ES-I3 (cell line): ENCODE measurements around the gene ARHGEF28.

ENCODE experiments used
- H3K36me3 ChIP-seq: 2 replicates; pipeline ENCODE4 v1.6.1; 2013; ENCODE audit warnings: mild to moderate bottlenecking, low read length, control low read depth, moderate library complexity; ENCODE audit not compliant: insufficient read depth
- H3K4me1 ChIP-seq: 2 replicates; pipeline ENCODE4 v1.6.1; 2013; ENCODE audit warnings: mild to moderate bottlenecking, control low read depth, low read length; ENCODE audit not compliant: insufficient read depth
- H3K9ac ChIP-seq: 2 replicates; pipeline ENCODE4 v1.6.1; 2013; ENCODE audit warnings: low read depth, mild to moderate bottlenecking, low read length, moderate library complexity
- H3K9me3 ChIP-seq: 2 replicates; pipeline ENCODE4 v1.6.1; 2013; ENCODE audit warnings: mild to moderate bottlenecking, low read length, moderate library complexity; ENCODE audit not compliant: control insufficient read depth, insufficient read depth

Gene ARHGEF28

GRCh38 chr5:73739650-73740049 lies 113.7 kb downstream of the ARHGEF28 start:
- Histone ChIP-seq H3K36me3 (no peaks in the 10 kb centered on the region), H3K9me3 (no peaks in the 10 kb centered on the region), H3K9ac (no peak overlapping the region), H3K4me1 (no peaks in the 10 kb centered on the region)

GRCh38 chr5:73740274-73740790 lies 114.3 kb downstream of the ARHGEF28 start:
- H3K36me3 ChIP-seq = no peaks in the 10 kb centered on the region
- no peak overlapping the region for H3K9ac ChIP-seq
- no peaks in the 10 kb centered on the region for H3K9me3 ChIP-seq

GRCh38 chr5:73743161-73743560 lies 117.2 kb downstream of the ARHGEF28 start:
- Histone ChIP-seq H3K4me1 (no peaks in the 10 kb centered on the region), H3K9me3 (no peaks in the 10 kb centered on the region), H3K36me3 (no peaks in the 10 kb centered on the region), H3K9ac (no peak overlapping the region)

More at GRCh38 chr5:73740274-73740790, 114.3 kb downstream of the ARHGEF28 start:
- H3K4me1 ChIP-seq = no peaks in the 10 kb centered on the region

GRCh38 chr5:73745836-73746235 lies 119.8 kb downstream of the ARHGEF28 start:
- no peak overlapping the region for H3K9ac ChIP-seq
- H3K4me1 ChIP-seq = no peaks in the 10 kb centered on the region
- no peaks in the 10 kb centered on the region for H3K9me3 ChIP-seq
- H3K36me3 ChIP-seq = no peaks in the 10 kb centered on the region

GRCh38 chr5:73746608-73747007 lies 120.6 kb downstream of the ARHGEF28 start:
- no peaks in the 10 kb centered on the region for H3K9me3 ChIP-seq
- H3K9ac ChIP-seq = no peak overlapping the region
- no peaks in the 10 kb centered on the region for H3K4me1 ChIP-seq
- no peaks in the 10 kb centered on the region for H3K36me3 ChIP-seq

GRCh38 chr5:73747696-73748380 lies 121.8 kb downstream of the ARHGEF28 start:
- Histone ChIP-seq H3K36me3 (no peaks in the 10 kb centered on the region), H3K9ac (no peak overlapping the region), H3K9me3 (no peaks in the 10 kb centered on the region), H3K4me1 (no peaks in the 10 kb centered on the region)

GRCh38 chr5:73748510-73749400 lies 122.8 kb downstream of the ARHGEF28 start:
- H3K36me3 ChIP-seq = no peaks in the 10 kb centered on the region
- H3K9ac ChIP-seq = no peak overlapping the region
- H3K4me1 ChIP-seq = no peaks in the 10 kb centered on the region
- H3K9me3 ChIP-seq = no peaks in the 10 kb centered on the region

GRCh38 chr5:73749485-73750270 lies 123.7 kb downstream of the ARHGEF28 start:
- Histone ChIP-seq H3K36me3 (no peaks in the 10 kb centered on the region), H3K4me1 (no peaks in the 10 kb centered on the region), H3K9me3 (no peaks in the 10 kb centered on the region), H3K9ac (no peak overlapping the region)

- Histone ChIP-seq H3K9ac (no peak overlapping the region), H3K36me3 (no peaks in the 10 kb centered on the region), H3K9me3 (no peaks in the 10 kb centered on the region), H3K4me1 (no peaks in the 10 kb centered on the region)
These were observed 125.4 kb downstream of the ARHGEF28 start for GRCh38 chr5:73751254-73751914.

GRCh38 chr5:73754254-73754653 lies 128.3 kb downstream of the ARHGEF28 start:
- Histone ChIP-seq H3K36me3 (no peaks in the 10 kb centered on the region), H3K4me1 (no peaks in the 10 kb centered on the region), H3K9ac (no peak overlapping the region), H3K9me3 (no peaks in the 10 kb centered on the region)

GRCh38 chr5:73757416-73757815 lies 131.4 kb downstream of the ARHGEF28 start:
- no peaks in the 10 kb centered on the region for H3K9me3 ChIP-seq
- no peaks in the 10 kb centered on the region for H3K4me1 ChIP-seq
- no peak overlapping the region for H3K9ac ChIP-seq
- no peaks in the 10 kb centered on the region for H3K36me3 ChIP-seq

GRCh38 chr5:73759771-73760170 lies 133.8 kb downstream of the ARHGEF28 start:
- no peaks in the 10 kb centered on the region; the same call in 1 of the 2 replicates for H3K9me3 ChIP-seq
- H3K9ac ChIP-seq = no peak overlapping the region
- no peaks in the 10 kb centered on the region for H3K4me1 ChIP-seq
- no peaks in the 10 kb centered on the region for H3K36me3 ChIP-seq

GRCh38 chr5:73763300-73764032 lies 137.5 kb downstream of the ARHGEF28 start:
- H3K9ac ChIP-seq = no peak overlapping the region
- no peaks in the 10 kb centered on the region for H3K4me1 ChIP-seq
- H3K9me3 ChIP-seq = no peaks in the 10 kb centered on the region; the same call in 1 of the 2 replicates
- no peaks in the 10 kb centered on the region for H3K36me3 ChIP-seq
